HL-60 (cell line): ENCODE data around the gene HMCN2.

Experiments
- POLR2AphosphoS5 ChIP-seq: IDR thresholded peaks from 2 replicates; pipeline ENCODE4 v1.6.1; 2012; ENCODE audit warnings: low read depth
- SPI1 ChIP-seq: IDR thresholded peaks from 2 replicates; pipeline ENCODE4 v1.6.1; 2012; ENCODE audit warnings: low read depth, mild to moderate bottlenecking, borderline replicate concordance
- TF ChIP-seq, protein P1 (sequence below): IDR thresholded peaks from one replicate; pipeline ENCODE4 v1.5.1; 2011; ENCODE audit warnings: low read length, control low read depth, inconsistent platforms; ENCODE audit not compliant: insufficient read depth

DNA sequence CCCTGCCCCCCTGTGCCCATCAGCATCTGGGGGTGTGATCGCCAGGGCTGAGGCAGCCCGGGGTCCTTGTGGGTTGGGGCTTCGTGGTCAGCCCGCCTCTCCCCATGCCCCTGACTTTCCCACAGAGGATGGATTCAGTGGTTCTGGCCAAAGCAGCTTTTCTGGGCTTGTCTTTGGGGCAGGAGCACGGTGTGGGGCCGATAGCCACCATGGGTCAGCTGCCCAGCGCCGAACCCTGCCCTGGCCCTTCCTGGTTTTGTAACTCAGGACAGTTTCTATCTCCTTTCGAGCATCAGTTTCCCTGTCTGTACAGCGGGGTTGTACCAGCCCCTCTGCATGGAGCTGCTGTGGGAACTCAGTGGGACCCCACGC, 77.1 kb downstream of the HMCN2 start:
- TF ChIP-seq, protein P1, sequence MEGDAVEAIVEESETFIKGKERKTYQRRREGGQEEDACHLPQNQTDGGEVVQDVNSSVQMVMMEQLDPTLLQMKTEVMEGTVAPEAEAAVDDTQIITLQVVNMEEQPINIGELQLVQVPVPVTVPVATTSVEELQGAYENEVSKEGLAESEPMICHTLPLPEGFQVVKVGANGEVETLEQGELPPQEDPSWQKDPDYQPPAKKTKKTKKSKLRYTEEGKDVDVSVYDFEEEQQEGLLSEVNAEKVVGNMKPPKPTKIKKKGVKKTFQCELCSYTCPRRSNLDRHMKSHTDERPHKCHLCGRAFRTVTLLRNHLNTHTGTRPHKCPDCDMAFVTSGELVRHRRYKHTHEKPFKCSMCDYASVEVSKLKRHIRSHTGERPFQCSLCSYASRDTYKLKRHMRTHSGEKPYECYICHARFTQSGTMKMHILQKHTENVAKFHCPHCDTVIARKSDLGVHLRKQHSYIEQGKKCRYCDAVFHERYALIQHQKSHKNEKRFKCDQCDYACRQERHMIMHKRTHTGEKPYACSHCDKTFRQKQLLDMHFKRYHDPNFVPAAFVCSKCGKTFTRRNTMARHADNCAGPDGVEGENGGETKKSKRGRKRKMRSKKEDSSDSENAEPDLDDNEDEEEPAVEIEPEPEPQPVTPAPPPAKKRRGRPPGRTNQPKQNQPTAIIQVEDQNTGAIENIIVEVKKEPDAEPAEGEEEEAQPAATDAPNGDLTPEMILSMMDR: no peak
- no peak for TF ChIP-seq SPI1
- no peak for TF ChIP-seq POLR2AphosphoS5
